Natural killer cell treated with Interleukin-12 subunit alpha and Interleukin-12 subunit beta and Interleukin-15 and Interleukin-18, amount 100 ng/mL, for 72 hours (primary cell): ENCODE data around the gene BCAR3. TPM values are rescaled to one million over a fixed set of nuclear protein-coding genes. Genes with fewer than 3 reads are reported as not detected.

Experiments
- ATAC-seq, 2 donors: fragments of 150-1000 bp; cut with Tn5 transposase in 1 of 2; sonication (Bioruptor Pico), chemical (Tn5 transposase) in 1 of 2; 2 replicates each; pipeline ENCODE4 v1.10.0; 2021
- DNase-seq: peaks from one replicate; pipeline ENCODE4 v3.0.0; 2022; ENCODE audit warnings: low spot score
- H3K27ac Mint-ChIP-seq, 2 donors: 1 replicate in 1 of 2; 2 replicates in 1 of 2; pipeline ENCODE4 v1.8.0; 2022; ENCODE audit warnings: mixed read lengths in 2 of 2, mild to moderate bottlenecking in 1 of 2, moderate library complexity in 1 of 2
- H3K27me3 Mint-ChIP-seq, 2 donors: 1 replicate in 1 of 2; 2 replicates in 1 of 2; pipeline ENCODE4 v1.8.0; 2022; ENCODE audit warnings: mixed read lengths in 2 of 2
- H3K36me3 Mint-ChIP-seq: one replicate; pipeline ENCODE4 v1.8.0; 2022; ENCODE audit warnings: mixed read lengths
- H3K4me1 Mint-ChIP-seq, 2 donors: 1 replicate in 1 of 2; 2 replicates in 1 of 2; pipeline ENCODE4 v1.8.0; 2022; ENCODE audit warnings: low read depth in 2 of 2, mixed read lengths in 2 of 2, mild to moderate bottlenecking in 1 of 2
- H3K4me3 Mint-ChIP-seq: one replicate; pipeline ENCODE4 v1.8.0; 2022; ENCODE audit warnings: mixed read lengths
- H3K9me3 Mint-ChIP-seq: 2 replicates; pipeline ENCODE4 v1.8.0; 2022; ENCODE audit warnings: mixed read lengths
- total RNA-seq, 2 donors: library from RNA; stranded (reverse); gene quantifications; one replicate each; pipeline ENCODE4 v1.2.3, GENCODE V29; 2022

The BCAR3 gene
- total RNA-seq, 2 donors from 2014 or later, result 10.8 to 30.8 TPM

- Mint-ChIP-seq H3K9me3 (no peaks in the 10 kb centered on the region), H3K4me1 (peaks cover 34 to 38% of the 10 kb centered on the region in 2 donors), H3K27me3 (peaks cover 0 to 6% of the 10 kb centered on the region in 2 donors), H3K27ac (peak overlapping the region in 1 of 2 donors; percentile 14), H3K4me3 (peak overlapping the region; percentile 5), H3K36me3 (peaks cover 5% of the 10 kb centered on the region)
- ATAC-seq (peak in 1 of 2 donors; percentile 60), DNase-seq (no peak)
These were observed 34.0 kb upstream of the BCAR3 start for GRCh38 chr1:93715529-93716126.

GRCh38 chr1:93714356-93714755 is 32.7 kb upstream of the BCAR3 start:
- Mint-ChIP-seq H3K4me3 (no peak overlapping the region), H3K9me3 (no peaks in the 10 kb centered on the region), H3K4me1 (peaks cover 38 to 41% of the 10 kb centered on the region in 2 donors), H3K27ac (no peak overlapping the region), H3K36me3 (peaks cover 5% of the 10 kb centered on the region), H3K27me3 (peaks cover 0 to 7% of the 10 kb centered on the region in 2 donors)
- DNase-seq (no peak), ATAC-seq (no peak)

GRCh38 chr1:93713341-93713740 is 31.7 kb upstream of the BCAR3 start:
- Mint-ChIP-seq H3K4me3 (no peak overlapping the region), H3K4me1 (peaks cover 48 to 51% of the 10 kb centered on the region in 2 donors), H3K9me3 (no peaks in the 10 kb centered on the region), H3K36me3 (peaks cover 5% of the 10 kb centered on the region), H3K27me3 (peaks cover 0 to 10% of the 10 kb centered on the region in 2 donors), H3K27ac (no peak overlapping the region)
- ATAC-seq (no peak), DNase-seq (no peak)

GRCh38 chr1:93712741-93713140 is 31.1 kb upstream of the BCAR3 start:
- H3K36me3 Mint-ChIP-seq, result peaks cover 5% of the 10 kb centered on the region
- H3K4me1 Mint-ChIP-seq, result peaks cover 54 to 56% of the 10 kb centered on the region in 2 donors
- H3K27ac Mint-ChIP-seq, result peak overlapping the region in 1 of 2 donors; percentile 53
- ATAC-seq, result no peak
- H3K9me3 Mint-ChIP-seq, result no peaks in the 10 kb centered on the region
- no peak for DNase-seq
- H3K4me3 Mint-ChIP-seq, result peak overlapping the region; percentile 17
- H3K27me3 Mint-ChIP-seq, result peaks cover 0 to 10% of the 10 kb centered on the region in 2 donors

- DNase-seq (no peak), ATAC-seq (peak; percentile 41 to 51)
- Mint-ChIP-seq H3K36me3 (no peaks in the 10 kb centered on the region), H3K4me1 (peaks cover 52% of the 10 kb centered on the region in 2 donors), H3K27me3 (peaks cover 0 to 10% of the 10 kb centered on the region in 2 donors), H3K4me3 (no peak overlapping the region), H3K27ac (peak overlapping the region in 1 of 2 donors; percentile 10), H3K9me3 (no peaks in the 10 kb centered on the region)
These were observed 29.1 kb upstream of the BCAR3 start for GRCh38 chr1:93710499-93711453.

- H3K27ac Mint-ChIP-seq, result peak overlapping the region; percentile 72 to 77
- no peaks in the 10 kb centered on the region for H3K36me3 Mint-ChIP-seq
- peaks cover 44 to 49% of the 10 kb centered on the region in 2 donors for H3K4me1 Mint-ChIP-seq
- DNase-seq, result no peak
- peaks cover 0 to 10% of the 10 kb centered on the region in 2 donors for H3K27me3 Mint-ChIP-seq
- peak; percentile 29 to 49 for ATAC-seq
- H3K9me3 Mint-ChIP-seq, result no peaks in the 10 kb centered on the region
- H3K4me3 Mint-ChIP-seq, result peak overlapping the region; percentile 67
These were observed 27.3 kb upstream of the BCAR3 start for GRCh38 chr1:93708734-93709481.

GRCh38 chr1:93707956-93708355 is 26.3 kb upstream of the BCAR3 start:
- Mint-ChIP-seq H3K27me3 (peaks cover 0 to 10% of the 10 kb centered on the region in 2 donors), H3K4me3 (peak overlapping the region; percentile 67), H3K36me3 (no peaks in the 10 kb centered on the region), H3K4me1 (peaks cover 40 to 46% of the 10 kb centered on the region in 2 donors), H3K27ac (peak overlapping the region; percentile 72 to 77), H3K9me3 (no peaks in the 10 kb centered on the region)
- ATAC-seq, result peak; percentile 67 to 86
- no peak for DNase-seq

- no peak for DNase-seq
- peaks cover 0 to 4% of the 10 kb centered on the region in 2 donors for H3K27me3 Mint-ChIP-seq
- no peak overlapping the region for H3K4me3 Mint-ChIP-seq
- no peak overlapping the region for H3K27ac Mint-ChIP-seq
- H3K9me3 Mint-ChIP-seq, result no peaks in the 10 kb centered on the region
- peaks cover 26 to 29% of the 10 kb centered on the region in 2 donors for H3K4me1 Mint-ChIP-seq
- no peak for ATAC-seq
- H3K36me3 Mint-ChIP-seq, result no peaks in the 10 kb centered on the region
These were observed 24.4 kb upstream of the BCAR3 start for GRCh38 chr1:93705892-93706500.

- peaks cover 15 to 19% of the 10 kb centered on the region in 2 donors for H3K4me1 Mint-ChIP-seq
- no peak for ATAC-seq
- H3K9me3 Mint-ChIP-seq, result no peaks in the 10 kb centered on the region
- H3K36me3 Mint-ChIP-seq, result no peaks in the 10 kb centered on the region
- DNase-seq, result no peak
- no peak overlapping the region for H3K27ac Mint-ChIP-seq
- H3K4me3 Mint-ChIP-seq, result no peak overlapping the region
- H3K27me3 Mint-ChIP-seq, result no peaks in the 10 kb centered on the region
These were observed 22.4 kb upstream of the BCAR3 start for GRCh38 chr1:93704052-93704451.

- DNase-seq, result no peak
- H3K27me3 Mint-ChIP-seq, result no peaks in the 10 kb centered on the region
- H3K36me3 Mint-ChIP-seq, result no peaks in the 10 kb centered on the region
- H3K4me3 Mint-ChIP-seq, result no peak overlapping the region
- no peak for ATAC-seq
- no peaks in the 10 kb centered on the region for H3K9me3 Mint-ChIP-seq
- peaks cover 11 to 15% of the 10 kb centered on the region in 2 donors for H3K4me1 Mint-ChIP-seq
- H3K27ac Mint-ChIP-seq, result peak overlapping the region in 1 of 2 donors; percentile 13
These were observed 22.0 kb upstream of the BCAR3 start for GRCh38 chr1:93703643-93704042.

GRCh38 chr1:93702828-93703183 is 21.2 kb upstream of the BCAR3 start:
- no peaks in the 10 kb centered on the region for H3K27me3 Mint-ChIP-seq
- H3K27ac Mint-ChIP-seq, result peak overlapping the region in 1 of 2 donors; percentile 25
- no peaks in the 10 kb centered on the region for H3K9me3 Mint-ChIP-seq
- DNase-seq (no peak), ATAC-seq (no peak)
- peaks cover 3 to 7% of the 10 kb centered on the region in 2 donors for H3K4me1 Mint-ChIP-seq
- H3K4me3 Mint-ChIP-seq, result no peak overlapping the region
- no peaks in the 10 kb centered on the region for H3K36me3 Mint-ChIP-seq

- no peaks in the 10 kb centered on the region for H3K36me3 Mint-ChIP-seq
- no peaks in the 10 kb centered on the region for H3K27me3 Mint-ChIP-seq
- peak overlapping the region in 1 of 2 donors; percentile 25 for H3K27ac Mint-ChIP-seq
- H3K4me1 Mint-ChIP-seq, result peaks cover 0 to 5% of the 10 kb centered on the region in 2 donors
- no peak for DNase-seq
- H3K4me3 Mint-ChIP-seq, result no peak overlapping the region
- no peaks in the 10 kb centered on the region for H3K9me3 Mint-ChIP-seq
- ATAC-seq, result no peak
These were observed 20.6 kb upstream of the BCAR3 start for GRCh38 chr1:93702111-93702827.

GRCh38 chr1:93701629-93702028 is 20.0 kb upstream of the BCAR3 start:
- Mint-ChIP-seq H3K36me3 (no peaks in the 10 kb centered on the region), H3K4me3 (no peak overlapping the region), H3K9me3 (no peaks in the 10 kb centered on the region), H3K4me1 (peaks cover 0 to 5% of the 10 kb centered on the region in 2 donors), H3K27ac (peak overlapping the region in 1 of 2 donors; percentile 37), H3K27me3 (no peaks in the 10 kb centered on the region)
- ATAC-seq (peak; percentile 38 to 58), DNase-seq (no peak)
